C4-2B (cell line): ENCODE data around the gene KIAA0753.

Source experiments
- CTCF ChIP-seq: fragments of 450-650 bp; conservative IDR thresholded peaks from 2 replicates; pipeline ENCODE4 v1.5.1; 2017; ENCODE audit warnings: mild to moderate bottlenecking
- ZFX ChIP-seq: fragments of 450-650 bp; IDR thresholded peaks from 2 replicates; pipeline ENCODE4 v1.6.1; 2017

GRCh38 chr17:6643451-6644125 lies 3.1 kb upstream of the KIAA0753 start:
- no peak for TF ChIP-seq CTCF
- TF ChIP-seq ZFX, result no peak
